Spinal cord (tissue), 10 donors: Measurements from ENCODE around the gene SMC6. TPM values are rescaled to one million over a fixed set of nuclear protein-coding genes. Genes with fewer than 3 reads are reported as not detected.

Experiments
- DNase-seq, 6 donors: peaks; one replicate each; pipeline versions ENCODE4 v3.0.0 to v3.0.0-alpha.2; 2013 to 2015; ENCODE audit warnings: low spot score in 6 of 6, low read depth in 4 of 6
- H3K27ac ChIP-seq: one replicate; pipeline ENCODE4 v1.5.1; 2013; ENCODE audit warnings: low read depth, low read length, control low read depth
- H3K27me3 ChIP-seq: one replicate; pipeline ENCODE4 v1.6.1; 2013; ENCODE audit warnings: low read length; ENCODE audit not compliant: control insufficient read depth, insufficient read depth
- H3K36me3 ChIP-seq: one replicate; pipeline ENCODE4 v1.6.1; 2013; ENCODE audit warnings: low read length; ENCODE audit not compliant: control insufficient read depth, insufficient read depth
- H3K4me1 ChIP-seq: one replicate; pipeline ENCODE4 v1.6.1; 2013; ENCODE audit warnings: low read length; ENCODE audit not compliant: control insufficient read depth, insufficient read depth
- H3K4me3 ChIP-seq: one replicate; pipeline ENCODE4 v1.5.1; 2013; ENCODE audit warnings: low read depth, low read length, control low read depth
- H3K9me3 ChIP-seq: one replicate; pipeline ENCODE4 v1.6.1; 2013; ENCODE audit warnings: low read length; ENCODE audit not compliant: control insufficient read depth, insufficient read depth
- WGBS: methylation state at CpG from one replicate; pipeline ENCODE4 v1.1.5; 2013; ENCODE audit warnings: missing lambda C conversion rate; ENCODE audit not compliant: insufficient coverage; 5-methylcytosine and 5-hydroxymethylcytosine counted together
- polyA plus RNA-seq, 2 donors: library from polyadenylated mRNA; unstranded; fragments of 120-200 nt; gene quantifications; one replicate each; pipeline ENCODE4 v1.2.1, GENCODE V29; 2013; ENCODE audit not compliant: insufficient read length in 2 of 2
- total RNA-seq, 2 donors: library from RNA; depleted of rRNA in 1 of 2; stranded (reverse); fragments of 120-200 nt in 1 of 2; fragments of >200 nt in 1 of 2; gene quantifications; one replicate each; pipeline versions ENCODE4 v1.2.3 to v1.2.4, GENCODE V29; 2013 to 2014
- donor health status: healthy.

SMC6 gene
- total and polyA plus RNA-seq, 4 donors: 21.9 to 31.5 (median 28.7) TPM

DNA sequence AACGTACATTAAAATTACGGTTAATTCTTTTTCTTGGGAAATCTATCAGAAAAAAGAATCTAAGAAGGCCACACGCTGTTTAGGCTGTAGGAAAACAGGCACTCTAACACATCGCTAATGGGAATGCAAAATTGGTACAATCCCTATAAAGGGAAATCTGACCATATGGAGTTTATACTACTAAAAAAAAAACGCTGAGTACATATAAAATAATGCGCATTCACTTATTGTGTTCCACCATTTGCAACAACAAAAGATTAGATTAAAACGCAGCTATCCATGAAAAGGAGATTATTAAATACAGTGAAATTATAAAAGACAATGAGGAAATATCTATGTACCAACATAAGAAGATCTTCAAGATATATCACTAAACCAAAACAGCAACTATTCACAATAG, 62.8 kb downstream of the SMC6 start:
- no peak for DNase-seq
- 100% methylated on average over 1 of the region's 7 CpGs for WGBS
- Histone ChIP-seq H3K9me3 (peaks cover 1% of the 10 kb centered on the region), H3K27ac (no peak overlapping the region), H3K4me3 (no peak overlapping the region), H3K4me1 (no peaks in the 10 kb centered on the region), H3K36me3 (peaks cover 5% of the 10 kb centered on the region), H3K27me3 (no peaks in the 10 kb centered on the region)

DNA sequence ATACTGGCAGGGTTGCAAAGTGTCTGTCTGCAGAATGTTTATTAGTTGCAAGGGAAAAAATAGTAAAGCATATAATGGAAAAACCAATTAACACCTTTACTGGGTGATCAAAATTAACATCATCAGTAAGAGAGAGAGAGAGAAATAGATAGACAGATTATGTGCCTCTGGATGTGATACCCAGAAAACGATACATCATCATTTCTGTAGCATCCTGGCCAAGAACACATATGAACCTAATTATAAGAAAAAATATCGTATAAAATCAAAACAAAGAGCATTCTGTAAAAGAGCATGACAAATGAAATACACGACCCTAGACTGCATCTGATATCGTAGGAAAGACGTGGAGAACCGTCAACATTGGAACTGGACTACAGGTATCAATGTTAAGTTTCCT, 64.6 kb downstream of the SMC6 start:
- Histone ChIP-seq H3K36me3 (peaks cover 5% of the 10 kb centered on the region), H3K9me3 (peaks cover 1% of the 10 kb centered on the region), H3K4me1 (no peaks in the 10 kb centered on the region), H3K4me3 (no peak overlapping the region), H3K27ac (no peak overlapping the region), H3K27me3 (no peaks in the 10 kb centered on the region)
- no CpG with 5 or more reads among the region's 6 CpGs for WGBS
- no peak for DNase-seq

DNA sequence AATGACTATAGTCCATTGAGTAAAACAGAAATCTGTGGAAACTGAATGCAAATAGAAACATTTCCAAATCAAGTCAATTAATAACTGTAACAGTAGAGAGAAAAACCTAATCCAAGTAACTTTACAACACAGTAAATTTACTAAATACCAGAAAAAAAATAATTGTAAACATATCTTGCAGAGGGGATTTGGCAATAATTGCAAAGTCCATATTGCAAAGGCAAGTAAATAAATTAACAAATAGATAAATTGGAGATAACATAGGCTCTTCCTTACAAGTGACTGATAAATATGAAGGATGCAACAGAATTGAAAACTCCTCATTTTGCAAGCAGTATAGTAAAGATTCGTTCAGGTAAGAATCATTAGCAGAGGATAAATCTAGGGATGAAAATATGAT, 65.0 kb downstream of the SMC6 start:
- Histone ChIP-seq H3K4me3 (no peak overlapping the region), H3K27me3 (no peaks in the 10 kb centered on the region), H3K4me1 (no peaks in the 10 kb centered on the region), H3K36me3 (peaks cover 2% of the 10 kb centered on the region), H3K27ac (no peak overlapping the region), H3K9me3 (peaks cover 1% of the 10 kb centered on the region)
- DNase-seq: no peak
- no CpG with 5 or more reads among the region's 1 CpG for WGBS

DNA sequence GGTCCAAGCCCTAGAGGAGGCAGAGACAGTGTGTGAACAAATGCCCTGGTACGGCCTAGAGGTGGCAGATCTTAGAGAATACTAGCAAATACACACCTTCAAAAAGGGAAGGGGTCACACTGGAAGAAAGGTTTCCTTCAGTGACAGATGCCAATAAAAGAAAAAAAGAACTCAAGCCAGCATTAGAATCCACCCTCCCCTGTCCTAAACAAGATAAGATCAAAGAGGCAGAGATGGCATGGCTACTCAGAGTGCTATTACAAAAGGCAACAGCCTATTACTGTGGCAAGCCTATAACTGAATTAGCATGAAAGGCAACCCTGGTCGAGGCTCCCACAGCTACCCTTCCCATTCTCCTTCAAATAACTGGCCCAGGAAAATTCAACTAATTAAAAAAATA, 69.6 kb downstream of the SMC6 start:
- Histone ChIP-seq H3K4me1 (no peaks in the 10 kb centered on the region), H3K27me3 (no peaks in the 10 kb centered on the region), H3K9me3 (no peaks in the 10 kb centered on the region), H3K27ac (no peak overlapping the region), H3K4me3 (no peak overlapping the region), H3K36me3 (no peaks in the 10 kb centered on the region)
- no peak for DNase-seq
- WGBS: no CpG with 5 or more reads among the region's 2 CpGs

DNA sequence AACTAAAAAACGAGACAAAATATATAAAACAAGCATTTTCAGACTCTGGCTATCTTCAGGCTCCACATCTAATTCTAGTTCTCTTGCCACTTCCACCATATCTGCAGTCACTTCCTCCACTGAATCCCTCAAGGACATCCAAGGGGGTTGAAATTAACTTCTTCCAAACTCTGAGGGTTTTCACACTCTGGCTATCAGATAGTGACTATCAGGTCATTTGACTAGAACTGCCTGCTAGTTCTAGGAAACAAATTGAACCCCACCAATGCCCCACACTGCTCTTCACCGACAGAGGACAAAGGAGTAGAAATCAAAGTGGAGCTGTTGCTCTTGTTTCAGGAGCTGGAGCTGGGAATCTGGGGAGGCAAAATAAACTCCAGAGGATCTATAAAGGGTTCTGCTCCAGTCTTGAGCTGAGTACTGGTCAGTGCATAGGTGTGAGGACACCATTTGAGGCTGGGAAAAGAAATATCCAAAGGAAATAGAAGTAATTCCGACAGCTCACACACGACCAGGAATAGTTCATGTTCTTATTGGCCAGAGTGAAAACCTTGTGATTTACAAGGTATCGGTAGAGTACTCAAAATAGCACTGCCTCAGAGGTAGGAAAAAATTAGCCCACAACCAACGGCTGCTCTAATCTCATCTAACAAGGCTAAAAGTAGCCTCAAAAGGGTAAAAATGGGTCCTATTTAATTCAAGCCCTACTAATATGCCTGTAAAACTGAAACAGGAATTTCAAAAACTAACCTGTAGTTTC, 71.3 kb downstream of the SMC6 start:
- no peaks in the 10 kb centered on the region for H3K36me3 ChIP-seq

DNA sequence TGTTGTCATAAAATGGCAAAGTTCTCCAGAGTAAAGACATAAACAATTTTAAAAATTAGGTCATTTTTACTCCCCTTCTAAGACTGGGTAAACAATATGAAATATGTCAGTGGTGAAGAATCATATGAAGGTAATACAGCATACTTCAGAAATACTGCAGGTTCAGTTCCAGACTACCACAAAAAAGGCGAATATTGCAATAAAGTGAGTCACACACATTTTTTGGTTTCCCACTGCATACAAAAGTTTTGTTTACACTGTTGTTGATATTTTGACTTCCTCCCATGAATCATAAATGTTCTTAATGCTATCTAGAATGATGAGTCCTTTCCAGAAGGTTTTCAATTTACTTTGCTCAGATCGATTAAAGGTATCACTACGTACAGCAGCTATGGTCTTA, 73.5 kb downstream of the SMC6 start:
- Histone ChIP-seq H3K9me3 (no peaks in the 10 kb centered on the region), H3K36me3 (no peaks in the 10 kb centered on the region), H3K4me3 (no peak overlapping the region), H3K27me3 (no peaks in the 10 kb centered on the region), H3K27ac (no peak overlapping the region), H3K4me1 (no peaks in the 10 kb centered on the region)
- no CpG with 5 or more reads among the region's 3 CpGs for WGBS
- DNase-seq: no peak

More for the DNA sequence above, 71.3 kb downstream of the SMC6 start:
- H3K4me3 ChIP-seq: no peak overlapping the region
- no peak for DNase-seq
- WGBS: no CpG with 5 or more reads among the region's 6 CpGs
- no peaks in the 10 kb centered on the region for H3K27me3 ChIP-seq
- no peaks in the 10 kb centered on the region for H3K4me1 ChIP-seq
- no peak overlapping the region for H3K27ac ChIP-seq
- H3K9me3 ChIP-seq: no peaks in the 10 kb centered on the region

DNA sequence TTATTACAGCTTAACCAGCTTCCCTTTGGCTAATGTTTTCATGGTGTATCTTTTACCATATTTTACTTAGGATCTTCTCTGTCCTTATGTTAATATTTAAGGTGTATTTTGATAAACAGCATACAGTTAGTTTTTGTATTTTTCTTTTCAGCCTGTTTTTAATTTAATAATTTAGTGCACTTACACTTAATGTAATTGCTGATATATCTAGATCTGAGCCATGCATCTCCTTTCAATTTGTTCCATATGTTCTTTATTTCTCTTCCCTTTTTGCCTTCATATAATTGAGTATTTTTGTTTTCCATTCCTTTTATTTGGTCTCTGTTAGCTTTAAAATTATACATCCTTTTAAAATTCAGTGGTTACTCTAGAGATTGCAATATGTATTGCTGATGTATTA, 78.8 kb downstream of the SMC6 start:
- Histone ChIP-seq H3K4me3 (no peak overlapping the region), H3K27me3 (no peaks in the 10 kb centered on the region), H3K9me3 (no peaks in the 10 kb centered on the region), H3K4me1 (no peaks in the 10 kb centered on the region), H3K36me3 (no peaks in the 10 kb centered on the region), H3K27ac (no peak overlapping the region)
- DNase-seq: no peak

DNA sequence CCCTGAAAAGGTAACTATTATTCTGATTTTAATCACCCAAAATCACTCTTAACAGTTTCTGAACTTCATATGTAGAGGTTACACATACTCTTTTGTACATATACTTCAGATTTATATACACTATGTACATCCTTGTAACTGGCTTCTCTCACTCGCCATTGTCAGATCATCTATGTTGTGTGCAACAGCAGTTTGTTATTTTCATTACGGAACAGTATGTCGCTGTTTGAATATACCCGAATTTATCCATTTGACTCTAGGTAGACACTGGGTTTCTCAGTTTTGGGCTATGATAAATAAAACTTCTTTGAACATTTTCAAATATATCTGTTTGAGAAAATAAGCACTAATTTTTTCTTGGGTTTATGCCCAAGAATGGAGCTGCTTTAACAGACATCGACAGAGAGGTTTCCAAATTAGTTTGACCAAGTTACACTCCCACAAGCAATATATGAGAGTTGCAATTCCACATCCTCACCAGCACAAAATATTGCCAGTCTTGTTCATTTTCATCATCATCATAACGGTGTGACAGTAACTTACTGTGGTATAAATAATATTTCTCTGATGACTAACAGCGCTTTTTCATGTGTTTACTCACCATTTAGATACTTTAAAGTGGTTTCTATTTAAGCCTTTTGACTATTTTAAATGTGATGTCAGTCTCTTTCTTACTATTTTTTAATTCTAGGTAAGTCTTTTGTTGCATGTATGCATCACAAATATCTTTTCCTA, 80.9 kb downstream of the SMC6 start:
- Histone ChIP-seq H3K9me3 (no peaks in the 10 kb centered on the region), H3K4me1 (no peaks in the 10 kb centered on the region), H3K27ac (no peak overlapping the region), H3K4me3 (no peak overlapping the region), H3K27me3 (no peaks in the 10 kb centered on the region), H3K36me3 (no peaks in the 10 kb centered on the region)
- DNase-seq: no peak
- 72% methylated on average over 2 of the region's 7 CpGs for WGBS

DNA sequence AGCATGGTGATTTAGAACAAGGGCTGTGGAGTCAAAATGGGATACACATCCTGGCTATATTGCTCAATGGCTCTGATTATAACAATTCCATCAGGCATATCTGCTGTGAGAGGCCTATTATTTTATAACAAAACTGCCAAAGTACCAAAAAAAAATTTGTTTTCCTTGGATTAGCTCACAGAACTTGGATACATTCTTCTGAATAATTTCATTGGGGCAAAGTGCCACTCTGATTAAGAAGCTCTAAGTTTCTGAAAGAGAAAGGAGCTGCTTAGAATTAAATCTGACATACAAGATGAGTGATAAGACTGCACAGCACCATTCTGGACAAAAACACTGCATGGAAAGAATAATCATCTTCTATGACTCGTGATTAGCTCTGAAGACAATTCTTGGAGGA, 85.7 kb downstream of the SMC6 start:
- H3K9me3 ChIP-seq: no peaks in the 10 kb centered on the region
- DNase-seq: no peak
- H3K36me3 ChIP-seq: peaks cover 6% of the 10 kb centered on the region
- no peak overlapping the region for H3K27ac ChIP-seq
- H3K4me1 ChIP-seq: no peaks in the 10 kb centered on the region
- H3K27me3 ChIP-seq: no peaks in the 10 kb centered on the region
- no peak overlapping the region for H3K4me3 ChIP-seq
- WGBS: no CpG with 5 or more reads among the region's 1 CpG

DNA sequence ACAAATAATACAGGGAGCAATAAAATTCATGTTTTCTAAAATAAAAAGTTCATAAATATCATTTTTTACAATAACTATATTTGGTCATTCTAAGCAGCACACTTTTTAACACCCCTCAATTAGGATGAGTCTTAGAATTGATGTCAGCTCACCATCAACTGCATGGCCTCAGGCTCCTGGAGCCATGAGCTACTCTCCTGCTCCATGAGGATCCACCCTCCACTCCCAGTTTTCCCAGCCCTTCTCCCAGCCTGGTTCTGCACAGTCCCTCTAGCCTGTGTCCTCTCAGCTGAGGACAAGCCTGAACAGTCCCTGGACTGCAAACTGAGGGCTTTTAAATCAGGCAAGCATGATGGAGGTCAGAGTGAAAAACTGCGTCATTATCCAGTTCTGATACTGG, 89.1 kb downstream of the SMC6 start:
- Histone ChIP-seq H3K9me3 (no peaks in the 10 kb centered on the region), H3K4me3 (no peak overlapping the region), H3K27me3 (no peaks in the 10 kb centered on the region), H3K4me1 (no peaks in the 10 kb centered on the region), H3K36me3 (peaks cover 6% of the 10 kb centered on the region), H3K27ac (no peak overlapping the region)
- 100% methylated on average over 1 of the region's 1 CpG for WGBS
- DNase-seq: no peak
